Skeletal muscle satellite cell (primary cell): ENCODE data around the gene SLC9A3.

ENCODE experiments used
- H3K27me3 ChIP-seq: 2 replicates; pipeline ENCODE4 v1.7.0; 2013; ENCODE audit warnings: low read length; ENCODE audit not compliant: control insufficient read depth, insufficient read depth
- H3K36me3 ChIP-seq: 2 replicates; pipeline ENCODE4 v1.7.0; 2013; ENCODE audit warnings: mild to moderate bottlenecking, control low read depth, low read length; ENCODE audit not compliant: insufficient read depth
- H3K4me1 ChIP-seq: 2 replicates; pipeline ENCODE4 v1.7.0; 2013; ENCODE audit warnings: low read length; ENCODE audit not compliant: control insufficient read depth, insufficient read depth
- H3K4me2 ChIP-seq: 2 replicates; pipeline ENCODE4 v1.7.0; 2013; ENCODE audit warnings: mild to moderate bottlenecking, low read length
- H3K4me3 ChIP-seq: 2 replicates; pipeline ENCODE4 v1.7.0; 2013; ENCODE audit warnings: low read length
- H3K9ac ChIP-seq: 2 replicates; pipeline ENCODE4 v1.7.0; 2013; ENCODE audit warnings: mild to moderate bottlenecking, low read depth, low read length, moderate library complexity
- H3K9me3 ChIP-seq: replicated peaks from 2 replicates; pipeline ENCODE4 v1.7.0; 2013; ENCODE audit warnings: mild to moderate bottlenecking, control low read depth, low read length

Gene SLC9A3

GRCh38 chr5:464843-465590, 59.2 kb downstream of the SLC9A3 start:
- no peak overlapping the region for H3K4me3 ChIP-seq
- no peaks in the 10 kb centered on the region for H3K27me3 ChIP-seq
- H3K9ac ChIP-seq = no peak overlapping the region
- peaks cover 44% of the 10 kb centered on the region for H3K36me3 ChIP-seq
- no peaks in the 10 kb centered on the region for H3K9me3 ChIP-seq
- H3K4me1 ChIP-seq = no peaks in the 10 kb centered on the region
- no peak overlapping the region for H3K4me2 ChIP-seq

GRCh38 chr5:464446-464842, 59.8 kb downstream of the SLC9A3 start:
- H3K36me3 ChIP-seq = peaks cover 48% of the 10 kb centered on the region
- H3K9ac ChIP-seq = no peak overlapping the region
- no peaks in the 10 kb centered on the region for H3K9me3 ChIP-seq

GRCh38 chr5:463952-464351, 60.3 kb downstream of the SLC9A3 start:
- H3K9me3 ChIP-seq = no peaks in the 10 kb centered on the region
- H3K4me3 ChIP-seq = no peak overlapping the region
- H3K9ac ChIP-seq = no peak overlapping the region
- H3K4me1 ChIP-seq = peaks cover 3% of the 10 kb centered on the region
- H3K27me3 ChIP-seq = no peaks in the 10 kb centered on the region
- peaks cover 52% of the 10 kb centered on the region for H3K36me3 ChIP-seq
- no peak overlapping the region for H3K4me2 ChIP-seq

More at GRCh38 chr5:464446-464842, 59.8 kb downstream of the SLC9A3 start:
- no peak overlapping the region for H3K4me2 ChIP-seq
- H3K4me3 ChIP-seq = no peak overlapping the region
- no peaks in the 10 kb centered on the region for H3K4me1 ChIP-seq
- H3K27me3 ChIP-seq = no peaks in the 10 kb centered on the region

- Histone ChIP-seq H3K9ac (no peak overlapping the region), H3K4me2 (no peak overlapping the region), H3K9me3 (no peaks in the 10 kb centered on the region), H3K27me3 (no peaks in the 10 kb centered on the region), H3K4me1 (peaks cover 9% of the 10 kb centered on the region), H3K36me3 (peaks cover 56% of the 10 kb centered on the region), H3K4me3 (no peak overlapping the region)
Measured at GRCh38 chr5:463301-463700, 60.9 kb downstream of the SLC9A3 start.

GRCh38 chr5:462051-462481, 62.2 kb downstream of the SLC9A3 start:
- no peaks in the 10 kb centered on the region for H3K9me3 ChIP-seq
- peaks cover 9% of the 10 kb centered on the region for H3K4me1 ChIP-seq
- H3K4me2 ChIP-seq = no peak overlapping the region
- H3K4me3 ChIP-seq = no peak overlapping the region
- H3K36me3 ChIP-seq = peaks cover 68% of the 10 kb centered on the region
- H3K27me3 ChIP-seq = no peaks in the 10 kb centered on the region
- H3K9ac ChIP-seq = no peak overlapping the region

- no peak overlapping the region for H3K9ac ChIP-seq
- H3K27me3 ChIP-seq = no peaks in the 10 kb centered on the region
- peaks cover 9% of the 10 kb centered on the region for H3K4me1 ChIP-seq
- H3K36me3 ChIP-seq = peaks cover 68% of the 10 kb centered on the region
- no peak overlapping the region for H3K4me2 ChIP-seq
- no peak overlapping the region for H3K4me3 ChIP-seq
- H3K9me3 ChIP-seq = no peaks in the 10 kb centered on the region
Measured at GRCh38 chr5:460273-460625, 64.0 kb downstream of the SLC9A3 start.

GRCh38 chr5:459562-460272, 64.5 kb downstream of the SLC9A3 start:
- Histone ChIP-seq H3K9ac (no peak overlapping the region), H3K36me3 (peaks cover 74% of the 10 kb centered on the region), H3K4me2 (no peak overlapping the region), H3K4me1 (peaks cover 9% of the 10 kb centered on the region), H3K4me3 (no peak overlapping the region), H3K27me3 (no peaks in the 10 kb centered on the region), H3K9me3 (no peaks in the 10 kb centered on the region)

GRCh38 chr5:458547-459353, 65.5 kb downstream of the SLC9A3 start:
- peak overlapping the region; percentile 24 for H3K9ac ChIP-seq
- H3K27me3 ChIP-seq = no peaks in the 10 kb centered on the region
- peaks cover 9% of the 10 kb centered on the region for H3K4me1 ChIP-seq
- no peaks in the 10 kb centered on the region for H3K9me3 ChIP-seq
- H3K4me2 ChIP-seq = no peak overlapping the region
- no peak overlapping the region for H3K4me3 ChIP-seq
- peaks cover 73% of the 10 kb centered on the region for H3K36me3 ChIP-seq

- Histone ChIP-seq H3K9ac (no peak overlapping the region), H3K4me3 (no peak overlapping the region), H3K4me2 (no peak overlapping the region), H3K36me3 (peaks cover 75% of the 10 kb centered on the region), H3K4me1 (peaks cover 9% of the 10 kb centered on the region), H3K9me3 (no peaks in the 10 kb centered on the region), H3K27me3 (no peaks in the 10 kb centered on the region)
Measured at GRCh38 chr5:457195-457961, 66.9 kb downstream of the SLC9A3 start.

- Histone ChIP-seq H3K4me2 (no peak overlapping the region), H3K27me3 (no peaks in the 10 kb centered on the region), H3K9ac (no peak overlapping the region), H3K4me3 (no peak overlapping the region), H3K4me1 (peaks cover 9% of the 10 kb centered on the region), H3K36me3 (peaks cover 75% of the 10 kb centered on the region), H3K9me3 (peaks cover 2% of the 10 kb centered on the region)
Measured at GRCh38 chr5:456351-457194, 67.7 kb downstream of the SLC9A3 start.
